A549 treated with RU486 at 1 μM for 4 hours (cell line): ENCODE measurements around the gene KRT82. TPM values are rescaled to one million over a fixed set of nuclear protein-coding genes. Genes with fewer than 3 reads are reported as not detected.

Experiments
- total RNA-seq: library from RNA; stranded (reverse); fragments of 200-300 nt; extraction: Qiagen RNA extraction; gene quantifications from 5 replicates; pipeline ENCODE4 v1.2.3, GENCODE V29; 2022; ENCODE audit warnings: low read depth

The KRT82 gene
- total RNA-seq = not detected in 5 replicates

DNA sequence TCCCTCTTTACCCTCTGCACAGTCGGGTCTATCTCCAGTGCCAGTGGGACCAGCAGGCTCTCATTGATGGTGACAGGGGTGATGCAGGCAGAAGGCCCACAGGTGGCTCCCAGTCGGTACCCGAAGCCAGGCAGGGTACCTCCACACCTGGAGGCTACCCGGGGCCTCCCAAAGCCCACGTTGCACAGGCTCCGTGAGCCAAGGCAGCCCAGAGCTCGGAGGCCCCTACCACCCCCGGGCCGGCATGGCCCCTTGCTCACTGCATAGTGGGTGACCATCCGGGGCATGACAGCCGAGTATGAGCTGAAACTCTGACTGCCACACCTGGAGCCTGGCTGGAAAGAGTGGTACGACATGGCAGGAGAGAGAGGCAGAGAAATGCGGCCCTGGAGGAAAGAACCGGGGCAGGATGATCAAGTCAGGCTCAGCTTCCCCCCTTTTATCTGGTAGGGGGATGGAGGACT is at the start of gene KRT82:
KRT82 (minus strand) TSS at position 414 of the 464 bp plus-strand sequence; CDS start at position 356, 58 bp downstream.

DNA sequence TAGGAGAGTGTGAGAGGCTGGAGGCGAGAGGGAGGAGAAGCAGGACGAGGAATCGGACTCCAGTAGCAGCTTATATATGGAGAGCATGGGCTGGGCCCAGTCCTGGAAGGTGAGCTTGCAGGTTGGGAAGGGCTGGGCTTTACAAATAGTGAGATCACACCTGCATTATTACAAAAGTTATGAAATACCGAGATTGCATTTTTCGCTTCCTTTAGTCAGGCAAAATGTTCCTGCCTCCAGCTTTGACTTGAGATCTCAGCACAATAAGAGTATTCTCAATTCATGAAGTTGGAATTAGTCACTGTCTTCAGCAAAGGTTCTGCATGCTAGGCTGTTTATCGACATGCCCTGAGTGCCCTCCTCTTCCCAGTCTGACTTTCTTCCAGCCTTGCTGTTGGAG is 46.0 kb upstream of the KRT82 start, which contains the start of gene KRT6B:
KRT6B (minus strand) TSS at position 46 of the 400 bp plus-strand sequence. CDS start 68 bp downstream, outside the sequence.

DNA sequence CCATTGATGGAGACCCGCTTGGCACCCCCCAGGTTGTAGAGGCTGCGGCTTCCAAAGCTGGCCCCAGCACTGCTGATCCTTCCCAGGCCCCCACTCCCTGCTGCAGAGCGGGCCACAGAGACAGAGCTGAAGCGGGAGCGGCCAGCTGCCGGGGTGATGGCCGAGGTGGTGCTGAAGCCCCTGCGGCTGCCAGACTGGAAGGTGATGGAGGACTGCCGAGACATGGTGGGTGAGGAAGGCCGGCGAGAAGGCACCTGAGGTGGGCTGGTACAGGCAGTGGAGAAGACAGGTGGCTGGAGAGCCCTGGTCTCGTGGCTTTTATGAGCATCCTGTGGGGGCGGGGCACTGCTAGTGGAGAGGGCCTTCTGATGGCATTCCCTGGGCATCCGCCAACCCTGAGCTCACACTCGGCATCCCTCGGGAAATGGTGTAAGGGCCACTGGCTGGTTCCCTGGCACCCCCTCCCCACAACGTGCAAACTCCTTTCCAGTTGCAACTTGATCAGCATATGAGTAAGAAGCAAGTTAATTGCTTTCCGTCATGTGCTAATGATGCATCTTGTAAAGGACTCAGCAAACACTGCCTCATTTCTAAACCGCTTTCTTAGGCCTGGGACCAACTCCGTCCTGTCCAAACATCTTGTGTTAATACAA is 28.1 kb upstream of the KRT82 start, which contains the start of gene KRT75:
KRT75 (minus strand) TSS at position 291 of the 653 bp plus-strand sequence; CDS start at position 224, 67 bp downstream.

DNA sequence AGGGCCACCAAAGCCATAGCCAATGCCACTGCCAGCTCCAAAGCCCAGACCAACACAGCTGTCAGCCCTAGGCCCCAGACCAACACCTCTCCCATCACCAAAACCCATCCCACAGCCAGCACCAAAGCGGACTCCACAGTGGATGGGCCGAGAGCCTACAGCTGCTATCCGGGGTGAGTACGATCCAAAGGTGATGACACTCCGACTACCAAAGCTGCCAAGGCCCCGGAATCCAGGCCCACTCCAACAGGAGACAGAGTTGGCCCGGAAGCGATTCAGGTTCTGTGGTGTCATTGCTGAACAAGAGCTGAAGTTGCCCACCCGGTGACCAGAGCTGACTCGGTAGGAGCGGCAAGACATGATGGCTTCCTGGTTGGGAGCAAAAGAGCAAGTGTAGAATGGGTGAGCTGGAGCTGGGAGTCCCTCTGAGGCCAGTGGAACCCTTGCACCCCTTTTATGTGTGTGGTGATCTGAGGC is 20.9 kb downstream of the KRT82 start, which contains the start of gene KRT84:
KRT84 (minus strand) TSS at position 427 of the 477 bp plus-strand sequence; CDS start at position 360, 67 bp downstream.

DNA sequence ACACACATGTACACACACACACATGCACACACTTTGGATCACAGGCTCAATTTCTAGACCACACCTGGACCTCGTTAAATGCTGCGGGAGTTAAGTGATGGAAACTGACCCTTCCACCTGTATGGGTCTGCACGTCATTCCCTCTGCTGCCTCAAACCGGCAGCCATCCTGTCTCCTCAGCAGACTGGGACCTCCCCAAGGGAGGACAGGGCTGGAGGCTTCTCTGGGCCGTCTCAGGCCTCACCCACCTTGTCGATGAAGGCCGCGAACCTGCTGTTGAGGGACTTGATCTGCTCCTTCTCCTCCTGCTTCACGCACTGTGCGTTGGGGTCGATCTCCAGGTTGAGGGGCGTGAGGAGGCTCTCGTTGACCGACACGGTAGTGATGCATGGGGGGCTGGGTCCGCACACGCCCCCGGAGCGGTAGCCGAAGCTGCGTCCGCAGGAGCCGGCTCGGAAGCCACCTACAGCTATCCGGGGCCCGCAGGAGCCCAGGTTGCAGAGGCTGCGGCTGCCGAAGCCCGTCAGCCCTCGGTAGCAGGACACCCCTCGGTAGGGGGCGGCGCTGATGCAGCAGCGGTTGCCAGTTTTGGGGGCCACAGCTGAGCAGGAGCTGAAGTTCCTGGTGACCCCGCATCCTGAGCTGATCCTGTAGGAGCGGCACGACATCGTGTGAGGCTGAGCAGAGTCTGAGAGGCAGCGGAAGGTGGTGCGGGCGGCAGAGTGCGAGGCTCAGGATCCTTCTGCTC is 39.2 kb downstream of the KRT82 start, which contains the start of gene KRT85:
KRT85 (minus strand) TSS at position 744 of the 748 bp plus-strand sequence; CDS start at position 668, 76 bp downstream.

Other genes with a start within 250 kb of the KRT82 start
- gene KRT80, start 214.3 kb downstream of the KRT82 start, total RNA-seq = 46.7 to 71.8 TPM (median 60.6 TPM) in 5 replicates
- 3,887 to 4,969 TPM (median 4,700 TPM) in 5 replicates for gene KRT7, start 173.1 kb downstream of the KRT82 start, total RNA-seq
- gene KRT86, start 131.7 kb downstream of the KRT82 start, total RNA-seq = 20.5 to 62.5 TPM (median 45.1 TPM) in 5 replicates
- 2,796 to 3,933 TPM (median 3,447 TPM) in 5 replicates for gene KRT81, start 114.8 kb downstream of the KRT82 start, total RNA-seq
- gene KRT83, start 84.9 kb downstream of the KRT82 start, total RNA-seq = 2.5 to 6.9 TPM (median 5.9 TPM) in 5 replicates
- gene KRT85, start 38.9 kb downstream of the KRT82 start, total RNA-seq = 0.12 TPM in 1 of 5 replicates, not detected in the others
- not detected in 5 replicates for gene KRT84, start 20.7 kb downstream of the KRT82 start, total RNA-seq
- gene KRT75, start 28.0 kb upstream of the KRT82 start, total RNA-seq = 0.11 to 0.35 TPM (median 0.24 TPM) in 5 replicates
- not detected in 5 replicates for gene KRT6B, start 45.8 kb upstream of the KRT82 start, total RNA-seq
- not detected in 5 replicates for gene KRT6C, start 67.5 kb upstream of the KRT82 start, total RNA-seq
- gene KRT6A, start 86.9 kb upstream of the KRT82 start, total RNA-seq = 0.64 to 0.95 TPM (median 0.94 TPM) in 5 replicates
- 0.54 to 0.61 TPM in 2 of 5 replicates, not detected in the others for gene KRT5, start 114.1 kb upstream of the KRT82 start, total RNA-seq
- gene KRT71, start 146.8 kb upstream of the KRT82 start, total RNA-seq = not detected in 5 replicates
- not detected in 5 replicates for gene KRT74, start 167.5 kb upstream of the KRT82 start, total RNA-seq
- gene KRT72, start 195.1 kb upstream of the KRT82 start, total RNA-seq = not detected in 5 replicates
- not detected in 5 replicates for gene KRT73, start 212.2 kb upstream of the KRT82 start, total RNA-seq
- 0.05 TPM in 1 of 5 replicates, not detected in the others for gene KRT2, start 245.9 kb upstream of the KRT82 start, total RNA-seq